Measurements from ENCODE around the gene MYOC. TPM values are rescaled to one million over a fixed set of nuclear protein-coding genes. Genes with fewer than 3 reads are reported as not detected.
"Not testable (repeated sequence)": the region's sequence is repeated elsewhere in the genome, so short reads cannot be mapped to it uniquely, and the experiment has no call there.

MYOC gene
- polyA plus RNA-seq, 1 experiment: not detected

DNA sequence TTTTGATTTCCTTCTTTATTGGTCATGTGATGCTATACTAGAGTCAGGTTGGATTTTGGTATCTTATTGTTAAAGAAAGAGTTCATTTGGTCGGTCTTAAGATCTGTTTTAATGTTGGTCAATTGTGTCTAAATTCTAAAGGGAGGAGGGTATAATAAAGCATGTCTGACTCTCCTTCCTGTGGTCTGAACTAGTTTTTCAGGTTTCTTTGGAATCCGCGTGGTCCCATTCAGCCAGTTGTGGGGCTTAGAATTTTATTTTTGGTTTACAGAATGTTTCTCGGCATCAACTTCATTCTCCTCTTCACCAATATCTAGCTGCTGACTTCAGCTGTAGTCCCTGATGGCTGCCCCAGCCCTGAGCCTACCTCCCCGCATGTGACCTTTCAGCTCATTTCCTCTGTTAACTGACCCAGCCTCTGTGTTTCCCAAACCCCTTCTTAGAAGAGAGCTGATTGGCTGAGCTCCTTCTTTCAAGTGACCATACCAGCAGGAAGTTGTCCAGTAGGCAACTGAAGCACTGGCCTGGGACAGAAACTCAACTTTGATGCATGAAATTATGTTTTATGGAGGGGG, 8.7 kb upstream of the MYOC start:
- ChIA-PET POLR2A (no interaction called here), CTCF (no interaction called here)
- TF ChIP-seq, protein P1, sequence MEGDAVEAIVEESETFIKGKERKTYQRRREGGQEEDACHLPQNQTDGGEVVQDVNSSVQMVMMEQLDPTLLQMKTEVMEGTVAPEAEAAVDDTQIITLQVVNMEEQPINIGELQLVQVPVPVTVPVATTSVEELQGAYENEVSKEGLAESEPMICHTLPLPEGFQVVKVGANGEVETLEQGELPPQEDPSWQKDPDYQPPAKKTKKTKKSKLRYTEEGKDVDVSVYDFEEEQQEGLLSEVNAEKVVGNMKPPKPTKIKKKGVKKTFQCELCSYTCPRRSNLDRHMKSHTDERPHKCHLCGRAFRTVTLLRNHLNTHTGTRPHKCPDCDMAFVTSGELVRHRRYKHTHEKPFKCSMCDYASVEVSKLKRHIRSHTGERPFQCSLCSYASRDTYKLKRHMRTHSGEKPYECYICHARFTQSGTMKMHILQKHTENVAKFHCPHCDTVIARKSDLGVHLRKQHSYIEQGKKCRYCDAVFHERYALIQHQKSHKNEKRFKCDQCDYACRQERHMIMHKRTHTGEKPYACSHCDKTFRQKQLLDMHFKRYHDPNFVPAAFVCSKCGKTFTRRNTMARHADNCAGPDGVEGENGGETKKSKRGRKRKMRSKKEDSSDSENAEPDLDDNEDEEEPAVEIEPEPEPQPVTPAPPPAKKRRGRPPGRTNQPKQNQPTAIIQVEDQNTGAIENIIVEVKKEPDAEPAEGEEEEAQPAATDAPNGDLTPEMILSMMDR (IDR thresholded peaks at IDR 0.05; ENCODE audit: low read depth, low read length): no peak
- Histone ChIP-seq H3K27ac (ENCODE audit: low read depth, low read length) (no peak overlapping the region), H3K27me3 (ENCODE audit: control insufficient read depth, insufficient read depth, low read length) (peaks cover 2% of the 10 kb centered on the region), H3K4me3 (ENCODE audit: low read depth, low read length) (no peak overlapping the region), H3K9me3 (ENCODE audit: control insufficient read depth, insufficient read depth, low read length) (no peaks in the 10 kb centered on the region; the same call in 1 of the 2 replicates)
- no peak for DNase-seq (ENCODE audit: low read depth, low spot score)

- H3K27me3 ChIP-seq (ENCODE audit: control insufficient read depth, insufficient read depth, low read length); H3K27ac ChIP-seq (ENCODE audit: low read depth, low read length); H3K4me3 ChIP-seq (ENCODE audit: low read depth, low read length); H3K9me3 ChIP-seq (ENCODE audit: control insufficient read depth, insufficient read depth, low read length); POLR2A ChIA-PET; DNase-seq (ENCODE audit: low read depth, low spot score): not testable (repeated sequence)
- CTCF ChIA-PET: interaction anchor here (5.0 kb wide), 1 partner anchor 11 kb away, joined by 57 read pairs; no protein-coding TSS in a partner anchor
Observed at GRCh38 chr1:171656206-171656605, 3.7 kb upstream of the MYOC start.

- Histone ChIP-seq H3K9me3 (ENCODE audit: control insufficient read depth, insufficient read depth, low read length) (no peaks in the 10 kb centered on the region; the same call in 1 of the 2 replicates), H3K27ac (ENCODE audit: low read depth, low read length) (no peak overlapping the region), H3K4me3 (ENCODE audit: low read depth, low read length) (no peak overlapping the region), H3K27me3 (ENCODE audit: control insufficient read depth, insufficient read depth, low read length) (no peaks in the 10 kb centered on the region)
- DNase-seq (ENCODE audit: low read depth, low spot score): no peak
- TF ChIP-seq, protein P1 (IDR thresholded peaks at IDR 0.05; ENCODE audit: low read depth, low read length): no peak
- ChIA-PET POLR2A (no interaction called here), CTCF (interaction anchor here (1.5 to 5.0 kb wide), 3 partner anchors 11 to 60 kb away, joined by 3 to 57 read pairs (median 22); no protein-coding TSS in a partner anchor)
Observed at GRCh38 chr1:171655746-171656116, 3.2 kb upstream of the MYOC start.

GRCh38 chr1:171654942-171655745, 2.7 kb upstream of the MYOC start:
- TF ChIP-seq, protein P1 (IDR thresholded peaks at IDR 0.05; ENCODE audit: low read depth, low read length): peak; percentile 66
- H3K27me3 ChIP-seq (ENCODE audit: control insufficient read depth, insufficient read depth, low read length): no peaks in the 10 kb centered on the region
- POLR2A ChIA-PET: no interaction called here
- H3K9me3 ChIP-seq (ENCODE audit: control insufficient read depth, insufficient read depth, low read length): no peaks in the 10 kb centered on the region; the same call in 1 of the 2 replicates
- no peak overlapping the region for H3K4me3 ChIP-seq (ENCODE audit: low read depth, low read length)
- CTCF ChIA-PET: interaction anchor here (0.6 to 5.0 kb wide), 11 partner anchors 10 to 335 kb away, joined by 3 to 57 read pairs (median 3); no protein-coding TSS in a partner anchor
- no peak for DNase-seq (ENCODE audit: low read depth, low spot score)
- no peak overlapping the region for H3K27ac ChIP-seq (ENCODE audit: low read depth, low read length)

GRCh38 chr1:171654201-171654941, 1.9 kb upstream of the MYOC start:
- no peak for DNase-seq (ENCODE audit: low read depth, low spot score)
- Histone ChIP-seq H3K27ac (ENCODE audit: low read depth, low read length) (no peak overlapping the region), H3K9me3 (ENCODE audit: control insufficient read depth, insufficient read depth, low read length) (no peaks in the 10 kb centered on the region), H3K4me3 (ENCODE audit: low read depth, low read length) (no peak overlapping the region), H3K27me3 (ENCODE audit: control insufficient read depth, insufficient read depth, low read length) (no peaks in the 10 kb centered on the region)
- ChIA-PET POLR2A (no interaction called here), CTCF (interaction anchor here (0.8 to 5.0 kb wide), 10 partner anchors 9 to 331 kb away, joined by 3 to 57 read pairs (median 4); no protein-coding TSS in a partner anchor)
- TF ChIP-seq, protein P1 (IDR thresholded peaks at IDR 0.05; ENCODE audit: low read depth, low read length): no peak

Measured in AG04450 (cell line).